HCT116 (cell line): Measurements from ENCODE around the gene AKR1E2. TPM values are rescaled to one million over a fixed set of nuclear protein-coding genes. Genes with fewer than 3 reads are reported as not detected.

Experiments
- ATAC-seq: fragments of 200-7000 bp; cut with Tn5 transposase; 2 replicates; pipeline ENCODE4 v1.9.1; 2020; ENCODE audit warnings: mild to moderate bottlenecking, moderate library complexity
- BruUV-seq: library from RNA; stranded (reverse); fragments of 400-500 nt; replicated peaks from 2 replicates; lab custom pipeline; 2021; lab: Mats Ljungman, UMichigan
- CTCF ChIA-PET: fragments of 300-600 bp; sonication (Branson Sonifier 250); formaldehyde crosslinking; loops from one replicate; lab custom pipeline; 2021; ENCODE audit warnings: antibody characterized with exemption; lab: Charles Lee
- POLR2A ChIA-PET: fragments of 300-600, 350-600 bp; sonication (Branson Sonifier 250); formaldehyde crosslinking; loops from one replicate; lab custom pipeline; 2021; ENCODE audit warnings: antibody characterized with exemption; lab: Charles Lee
- RAD21 ChIA-PET, 2 experiments: fragments of 300-600 bp; sonication (Branson Sonifier 250); formaldehyde crosslinking; loops; one replicate each; lab custom pipeline; 2023; ENCODE audit warnings: low total read pairs in 2 of 2; ENCODE audit not compliant: uncharacterized antibody in 2 of 2, unreplicated experiment in 2 of 2, low non-redundant PET in 1 of 2; lab: Charles Lee
- DNase-seq: peaks from one replicate; pipeline ENCODE4 v3.0.0-alpha.2; 2010; ENCODE audit warnings: low read depth, low spot score
- H2AFZ ChIP-seq: fragments of 200-600 bp; shearing (Covaris generic), sonication (generic); 2 replicates; pipeline ENCODE4 v1.6.1; 2017; ENCODE audit warnings: low read depth, mixed run types, mixed read lengths, antibody characterized with exemption, low read length; ENCODE audit not compliant: poor library complexity, severe bottlenecking
- H3K27ac ChIP-seq: 2 replicates; pipeline ENCODE4 v1.5.1; 2012; ENCODE audit warnings: low read depth, low read length
- H3K27me3 ChIP-seq: fragments of 200-600 bp; sonication (generic); 2 replicates; pipeline ENCODE4 v1.6.1; 2016; ENCODE audit warnings: mixed run types, low read length, mixed read lengths; ENCODE audit not compliant: insufficient read depth
- H3K36me3 ChIP-seq, 2 experiments: fragments of 200-500 bp in 1 of 2; fragments of 200-600 bp in 1 of 2; sonication (Bioruptor generic) in 1 of 2; sonication (generic) in 1 of 2; 2 replicates each; pipeline versions ENCODE4 v1.5.1 to v1.6.1; 2014 to 2016; ENCODE audit warnings: low read length in 2 of 2, inconsistent platforms in 1 of 2, mixed read lengths in 1 of 2, mixed run types in 1 of 2; ENCODE audit not compliant: insufficient read depth in 2 of 2, control insufficient read depth in 1 of 2
- H3K4me1 ChIP-seq, 2 experiments: fragments of 200-600 bp in 1 of 2; sonication (generic) in 1 of 2; 2 replicates each; pipeline versions ENCODE4 v1.5.1 to v1.6.1; 2012 to 2017; ENCODE audit warnings: low read length in 2 of 2, inconsistent platforms in 1 of 2, mild to moderate bottlenecking in 1 of 2, mixed read lengths in 1 of 2, mixed run types in 1 of 2, moderate library complexity in 1 of 2; ENCODE audit not compliant: insufficient read depth in 2 of 2, control insufficient read depth in 1 of 2
- H3K4me2 ChIP-seq: fragments of 200-600 bp; sonication (generic); 2 replicates; pipeline ENCODE4 v1.6.1; 2017; ENCODE audit warnings: mixed run types, low read length, mixed read lengths
- H3K4me3 ChIP-seq, 2 experiments: fragments of 200-600 bp in 1 of 2; sonication (generic) in 1 of 2; replicated peaks in 1 of 2; 2 replicates each; pipeline ENCODE4 v1.5.1; 2011 to 2016; ENCODE audit warnings: low read length in 2 of 2, control low read depth in 1 of 2, low read depth in 1 of 2, mild to moderate bottlenecking in 1 of 2, mixed read lengths in 1 of 2, mixed run types in 1 of 2
- H3K79me2 ChIP-seq: fragments of 200-600 bp; sonication (generic); 2 replicates; pipeline ENCODE4 v1.6.1; 2017; ENCODE audit warnings: mild to moderate bottlenecking, mixed run types, low read length, moderate library complexity, mixed read lengths; ENCODE audit not compliant: insufficient read depth
- H3K9ac ChIP-seq: fragments of 200-600 bp; sonication (generic); 2 replicates; pipeline ENCODE4 v1.6.1; 2016; ENCODE audit warnings: low read length, mixed read lengths
- H3K9me2 ChIP-seq: fragments of 200-600 bp; sonication (generic), shearing (Covaris generic); 2 replicates; pipeline ENCODE4 v1.6.1; 2017; ENCODE audit warnings: mixed run types, mild to moderate bottlenecking, moderate library complexity; ENCODE audit not compliant: insufficient read depth
- H3K9me3 ChIP-seq, 2 experiments: fragments of 200-500 bp in 1 of 2; fragments of 200-600 bp in 1 of 2; sonication (Bioruptor generic) in 1 of 2; sonication (generic) in 1 of 2; 2 replicates each; pipeline ENCODE4 v1.6.1; 2014 to 2017; ENCODE audit warnings: low read length in 2 of 2, mixed read lengths in 2 of 2, inconsistent platforms in 1 of 2, low read depth in 1 of 2, mild to moderate bottlenecking in 1 of 2, mixed run types in 1 of 2, moderate library complexity in 1 of 2; ENCODE audit not compliant: control insufficient read depth in 1 of 2, insufficient read depth in 1 of 2
- H4K20me1 ChIP-seq: fragments of 200-600 bp; sonication (generic), shearing (Covaris generic); 2 replicates; pipeline ENCODE4 v1.6.1; 2017; ENCODE audit warnings: mixed run types, mild to moderate bottlenecking, moderate library complexity; ENCODE audit not compliant: insufficient read depth
- ATF3 ChIP-seq: IDR thresholded peaks from 2 replicates; pipeline ENCODE4 v1.6.1; 2012
- CBX3 ChIP-seq: IDR thresholded peaks from 2 replicates; pipeline ENCODE4 v1.6.1; 2012; ENCODE audit warnings: low read depth
- CEBPB ChIP-seq: IDR thresholded peaks from 2 replicates; pipeline ENCODE4 v1.6.1; 2012; ENCODE audit warnings: low read depth
- EGR1 ChIP-seq: IDR thresholded peaks from 2 replicates; pipeline ENCODE4 v1.6.1; 2012; ENCODE audit warnings: low read depth
- ELF1 ChIP-seq: IDR thresholded peaks from 2 replicates; pipeline ENCODE4 v1.6.1; 2012; ENCODE audit warnings: low read depth, borderline replicate concordance
- EZH2 ChIP-seq: fragments of 200-600 bp; sonication (generic); IDR thresholded peaks from 2 replicates; pipeline ENCODE4 v1.6.1; 2017; ENCODE audit warnings: antibody characterized with exemption, mixed run types
- JUND ChIP-seq: IDR thresholded peaks from 2 replicates; pipeline ENCODE4 v1.6.1; 2012
- POLR2AphosphoS5 ChIP-seq: IDR thresholded peaks from 2 replicates; pipeline ENCODE4 v1.6.1; 2011; ENCODE audit warnings: mild to moderate bottlenecking, low read depth, low read length, moderate library complexity
- RAD21 ChIP-seq: IDR thresholded peaks from 2 replicates; pipeline ENCODE4 v1.6.1; 2012; ENCODE audit warnings: low read depth, mild to moderate bottlenecking
- SIN3A ChIP-seq: IDR thresholded peaks from 2 replicates; pipeline ENCODE4 v1.6.1; 2012; ENCODE audit warnings: low read depth
- SP1 ChIP-seq: IDR thresholded peaks from 2 replicates; pipeline ENCODE4 v1.6.1; 2012; ENCODE audit warnings: low read depth
- SRF ChIP-seq: IDR thresholded peaks from 2 replicates; pipeline ENCODE4 v1.6.1; 2012; ENCODE audit warnings: low read depth
- TCF7L2 ChIP-seq: IDR thresholded peaks from 2 replicates; pipeline ENCODE4 v1.7.0; 2011; ENCODE audit warnings: borderline replicate concordance, inconsistent platforms; ENCODE audit not compliant: insufficient read depth, insufficient read length; ENCODE audit errors: extremely low read depth
- YY1 ChIP-seq: IDR thresholded peaks from 2 replicates; pipeline ENCODE4 v1.6.1; 2011; ENCODE audit warnings: low read length, low read depth, moderate library complexity, mild to moderate bottlenecking; ENCODE audit not compliant: insufficient replicate concordance; ENCODE audit errors: extremely low read depth
- intact Hi-C: fragments of 100-400 bp; cut with micrococcal nuclease; formaldehyde crosslinking; loops from 2 replicates; pipeline ENCODE4 v1.10.0; 2022
- total RNA-seq: library from RNA; stranded (reverse); gene quantifications from one replicate; pipeline ENCODE4 v1.2.1, GENCODE V29; 2021; ENCODE audit not compliant: unreplicated experiment
- TF ChIP-seq, protein P1 (sequence below): IDR thresholded peaks from 2 replicates; pipeline ENCODE4 v1.6.1; 2012
- TF ChIP-seq, protein P2 (sequence below): IDR thresholded peaks from 2 replicates; pipeline ENCODE4 v1.6.1; 2012; ENCODE audit warnings: low read depth
- TF ChIP-seq, protein P3 (sequence below), 3 experiments: fragments of 200-600 bp in 1 of 3; sonication (generic) in 1 of 3; IDR thresholded peaks in 2 of 3; conservative IDR thresholded peaks in 1 of 3; 2 replicates each; pipeline ENCODE4 v1.5.1; 2012 to 2017; ENCODE audit warnings: low read depth in 2 of 3, low read length in 2 of 3, antibody characterized with exemption in 1 of 3, borderline replicate concordance in 1 of 3, control low read depth in 1 of 3, mild to moderate bottlenecking in 1 of 3, mixed read lengths in 1 of 3, mixed run types in 1 of 3, moderate library complexity in 1 of 3; ENCODE audit not compliant: insufficient read depth in 1 of 3

The AKR1E2 gene
- total RNA-seq, 1 experiment from 2014 or later, result 5.0 TPM

GRCh38 chr10:4892681-4893080 lies 66.7 kb downstream of the AKR1E2 start:
- ATAC-seq (no peak), DNase-seq (no peak)
- H4K20me1 ChIP-seq, result no peaks in the 10 kb centered on the region
- H3K9me3 ChIP-seq, result no peaks in the 10 kb centered on the region
- no peak overlapping the region for H3K9ac ChIP-seq
- CTCF ChIA-PET, result no interaction called here
- H3K4me3 ChIP-seq, result no peak overlapping the region
- H2AFZ ChIP-seq, result no peak overlapping the region
- BruUV-seq, result no TSS peak
- H3K36me3 ChIP-seq, result no peaks in the 10 kb centered on the region
- no peaks in the 10 kb centered on the region for H3K9me2 ChIP-seq
- H3K27me3 ChIP-seq, result no peaks in the 10 kb centered on the region
- H3K79me2 ChIP-seq, result no peaks in the 10 kb centered on the region
- RAD21 ChIA-PET, result no interaction called here
- intact Hi-C loops, result no loop called here
- H3K4me2 ChIP-seq, result no peak overlapping the region
- no peak overlapping the region for H3K27ac ChIP-seq
- H3K4me1 ChIP-seq, result no peaks in the 10 kb centered on the region
- POLR2A ChIA-PET, result no interaction called here
- TF ChIP-seq TCF7L2, result no peak
- TF ChIP-seq EGR1, result no peak
- no peak for TF ChIP-seq SRF
- no peak for TF ChIP-seq SIN3A
- TF ChIP-seq CBX3, result no peak
- no peak for TF ChIP-seq CEBPB
- TF ChIP-seq YY1, result no peak
- TF ChIP-seq RAD21, result no peak
- TF ChIP-seq SP1, result no peak
- no peak for TF ChIP-seq JUND
- no peak for TF ChIP-seq EZH2
- no peak for TF ChIP-seq POLR2AphosphoS5
- no peak for TF ChIP-seq ATF3
- TF ChIP-seq, protein P1, sequence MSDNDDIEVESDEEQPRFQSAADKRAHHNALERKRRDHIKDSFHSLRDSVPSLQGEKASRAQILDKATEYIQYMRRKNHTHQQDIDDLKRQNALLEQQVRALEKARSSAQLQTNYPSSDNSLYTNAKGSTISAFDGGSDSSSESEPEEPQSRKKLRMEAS, result no peak
- no peak for TF ChIP-seq ELF1
- TF ChIP-seq, protein P2, sequence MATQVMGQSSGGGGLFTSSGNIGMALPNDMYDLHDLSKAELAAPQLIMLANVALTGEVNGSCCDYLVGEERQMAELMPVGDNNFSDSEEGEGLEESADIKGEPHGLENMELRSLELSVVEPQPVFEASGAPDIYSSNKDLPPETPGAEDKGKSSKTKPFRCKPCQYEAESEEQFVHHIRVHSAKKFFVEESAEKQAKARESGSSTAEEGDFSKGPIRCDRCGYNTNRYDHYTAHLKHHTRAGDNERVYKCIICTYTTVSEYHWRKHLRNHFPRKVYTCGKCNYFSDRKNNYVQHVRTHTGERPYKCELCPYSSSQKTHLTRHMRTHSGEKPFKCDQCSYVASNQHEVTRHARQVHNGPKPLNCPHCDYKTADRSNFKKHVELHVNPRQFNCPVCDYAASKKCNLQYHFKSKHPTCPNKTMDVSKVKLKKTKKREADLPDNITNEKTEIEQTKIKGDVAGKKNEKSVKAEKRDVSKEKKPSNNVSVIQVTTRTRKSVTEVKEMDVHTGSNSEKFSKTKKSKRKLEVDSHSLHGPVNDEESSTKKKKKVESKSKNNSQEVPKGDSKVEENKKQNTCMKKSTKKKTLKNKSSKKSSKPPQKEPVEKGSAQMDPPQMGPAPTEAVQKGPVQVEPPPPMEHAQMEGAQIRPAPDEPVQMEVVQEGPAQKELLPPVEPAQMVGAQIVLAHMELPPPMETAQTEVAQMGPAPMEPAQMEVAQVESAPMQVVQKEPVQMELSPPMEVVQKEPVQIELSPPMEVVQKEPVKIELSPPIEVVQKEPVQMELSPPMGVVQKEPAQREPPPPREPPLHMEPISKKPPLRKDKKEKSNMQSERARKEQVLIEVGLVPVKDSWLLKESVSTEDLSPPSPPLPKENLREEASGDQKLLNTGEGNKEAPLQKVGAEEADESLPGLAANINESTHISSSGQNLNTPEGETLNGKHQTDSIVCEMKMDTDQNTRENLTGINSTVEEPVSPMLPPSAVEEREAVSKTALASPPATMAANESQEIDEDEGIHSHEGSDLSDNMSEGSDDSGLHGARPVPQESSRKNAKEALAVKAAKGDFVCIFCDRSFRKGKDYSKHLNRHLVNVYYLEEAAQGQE, result no peak
- TF ChIP-seq, protein P3, sequence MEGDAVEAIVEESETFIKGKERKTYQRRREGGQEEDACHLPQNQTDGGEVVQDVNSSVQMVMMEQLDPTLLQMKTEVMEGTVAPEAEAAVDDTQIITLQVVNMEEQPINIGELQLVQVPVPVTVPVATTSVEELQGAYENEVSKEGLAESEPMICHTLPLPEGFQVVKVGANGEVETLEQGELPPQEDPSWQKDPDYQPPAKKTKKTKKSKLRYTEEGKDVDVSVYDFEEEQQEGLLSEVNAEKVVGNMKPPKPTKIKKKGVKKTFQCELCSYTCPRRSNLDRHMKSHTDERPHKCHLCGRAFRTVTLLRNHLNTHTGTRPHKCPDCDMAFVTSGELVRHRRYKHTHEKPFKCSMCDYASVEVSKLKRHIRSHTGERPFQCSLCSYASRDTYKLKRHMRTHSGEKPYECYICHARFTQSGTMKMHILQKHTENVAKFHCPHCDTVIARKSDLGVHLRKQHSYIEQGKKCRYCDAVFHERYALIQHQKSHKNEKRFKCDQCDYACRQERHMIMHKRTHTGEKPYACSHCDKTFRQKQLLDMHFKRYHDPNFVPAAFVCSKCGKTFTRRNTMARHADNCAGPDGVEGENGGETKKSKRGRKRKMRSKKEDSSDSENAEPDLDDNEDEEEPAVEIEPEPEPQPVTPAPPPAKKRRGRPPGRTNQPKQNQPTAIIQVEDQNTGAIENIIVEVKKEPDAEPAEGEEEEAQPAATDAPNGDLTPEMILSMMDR (IDR thresholded peaks at IDR 0.05 in 2 of 3, conservative IDR thresholded peaks at IDR 0.05 in 1 of 3; ENCODE audit: borderline replicate concordance in 1 of 3, insufficient read depth in 1 of 3, low read depth in 2 of 3, low read length in 2 of 3), result no peak
